Measurements from ENCODE around the gene RNASE8.

The RNASE8 gene

GRCh38 chr14:21106498-21107282, 49.1 kb downstream of the RNASE8 start:
- peak; percentile 70 for DNase-seq (ENCODE audit: low spot score)

GRCh38 chr14:21107283-21107800, 49.7 kb downstream of the RNASE8 start:
- no peak for DNase-seq (ENCODE audit: low spot score)

Measured in AG08396 (cell line).